Glomerular endothelial cell (primary cell): Measurements from ENCODE around the gene PTK6. TPM values are rescaled to one million over a fixed set of nuclear protein-coding genes. Genes with fewer than 3 reads are reported as not detected.

Experiments
- DNase-seq: peaks from one replicate; pipeline ENCODE4 v3.0.0-alpha.2; 2011; ENCODE audit warnings: low read depth, low spot score; ENCODE audit errors: extremely low read depth
- total RNA-seq: library from RNA; depleted of rRNA; stranded (reverse); fragments of >200 nt; gene quantifications from 2 replicates; pipeline ENCODE4 v1.2.3, GENCODE V29; 2015

The PTK6 gene
- total RNA-seq, 1 donor from 2014 or later = not detected

GRCh38 chr20:63497946-63498935 lies 38.9 kb downstream of the PTK6 start:
- no peak for DNase-seq

GRCh38 chr20:63497138-63497945 lies 39.8 kb downstream of the PTK6 start:
- no peak for DNase-seq

- no peak for DNase-seq
Measured at GRCh38 chr20:63496596-63497120, 40.5 kb downstream of the PTK6 start.

GRCh38 chr20:63495741-63496595 lies 41.2 kb downstream of the PTK6 start:
- DNase-seq = no peak

- DNase-seq = no peak
Measured at GRCh38 chr20:63495167-63495720, 41.9 kb downstream of the PTK6 start.

- no peak for DNase-seq
Measured at GRCh38 chr20:63494420-63495166, 42.6 kb downstream of the PTK6 start.

GRCh38 chr20:63494084-63494419 lies 43.1 kb downstream of the PTK6 start:
- DNase-seq = no peak

- DNase-seq = no peak
Measured at GRCh38 chr20:63493563-63494020, 43.6 kb downstream of the PTK6 start.

- DNase-seq = no peak
Measured at GRCh38 chr20:63492982-63493381, 44.2 kb downstream of the PTK6 start.

GRCh38 chr20:63492518-63492917 lies 44.7 kb downstream of the PTK6 start:
- DNase-seq = no peak

GRCh38 chr20:63491635-63492230 lies 45.4 kb downstream of the PTK6 start:
- DNase-seq = no peak

GRCh38 chr20:63491078-63491477 lies 46.1 kb downstream of the PTK6 start:
- no peak for DNase-seq

GRCh38 chr20:63490416-63490815 lies 46.8 kb downstream of the PTK6 start:
- DNase-seq = no peak

GRCh38 chr20:63488315-63489251 lies 48.6 kb downstream of the PTK6 start:
- no peak for DNase-seq

GRCh38 chr20:63487781-63488241 lies 49.4 kb downstream of the PTK6 start:
- DNase-seq = no peak

- DNase-seq = no peak
Measured at GRCh38 chr20:63487116-63487764, 49.9 kb downstream of the PTK6 start.

GRCh38 chr20:63486300-63486855 lies 50.8 kb downstream of the PTK6 start:
- DNase-seq = no peak
